Measurements from ENCODE around the gene CLHC1.

DNA sequence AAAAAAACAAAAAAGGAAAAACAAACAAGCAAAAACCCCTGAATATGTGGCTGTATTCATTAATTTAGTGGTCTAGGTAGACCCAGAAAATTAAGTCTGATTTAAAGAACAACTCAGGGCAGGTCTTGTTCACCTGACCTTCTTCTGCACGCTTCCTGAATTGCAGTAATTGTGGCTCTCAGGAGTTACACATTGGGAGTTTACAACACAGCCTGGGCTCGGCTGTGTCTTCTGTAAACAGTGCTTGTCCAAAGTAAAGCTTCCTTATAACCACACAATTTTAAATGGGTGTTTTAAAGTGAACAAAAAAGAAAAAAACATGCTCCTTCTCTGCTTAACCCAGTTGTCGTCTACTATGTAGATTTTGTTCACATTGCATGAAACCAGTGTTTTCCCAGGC lies 45.2 kb upstream of the CLHC1 start:
- TF ChIP-seq, protein P1, sequence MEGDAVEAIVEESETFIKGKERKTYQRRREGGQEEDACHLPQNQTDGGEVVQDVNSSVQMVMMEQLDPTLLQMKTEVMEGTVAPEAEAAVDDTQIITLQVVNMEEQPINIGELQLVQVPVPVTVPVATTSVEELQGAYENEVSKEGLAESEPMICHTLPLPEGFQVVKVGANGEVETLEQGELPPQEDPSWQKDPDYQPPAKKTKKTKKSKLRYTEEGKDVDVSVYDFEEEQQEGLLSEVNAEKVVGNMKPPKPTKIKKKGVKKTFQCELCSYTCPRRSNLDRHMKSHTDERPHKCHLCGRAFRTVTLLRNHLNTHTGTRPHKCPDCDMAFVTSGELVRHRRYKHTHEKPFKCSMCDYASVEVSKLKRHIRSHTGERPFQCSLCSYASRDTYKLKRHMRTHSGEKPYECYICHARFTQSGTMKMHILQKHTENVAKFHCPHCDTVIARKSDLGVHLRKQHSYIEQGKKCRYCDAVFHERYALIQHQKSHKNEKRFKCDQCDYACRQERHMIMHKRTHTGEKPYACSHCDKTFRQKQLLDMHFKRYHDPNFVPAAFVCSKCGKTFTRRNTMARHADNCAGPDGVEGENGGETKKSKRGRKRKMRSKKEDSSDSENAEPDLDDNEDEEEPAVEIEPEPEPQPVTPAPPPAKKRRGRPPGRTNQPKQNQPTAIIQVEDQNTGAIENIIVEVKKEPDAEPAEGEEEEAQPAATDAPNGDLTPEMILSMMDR (IDR thresholded peaks at IDR 0.05; ENCODE audit: low read length), result no peak
- TF ChIP-seq EZH2 (optimal IDR thresholded peaks at IDR 0.05; ENCODE audit: low read depth, low read length), result no peak
